ENCODE measurements around the gene LMO1.

Gene LMO1

GRCh38 chr11:8263769-8264410, at the start of gene LMO1:
TSS of gene LMO1 (minus strand) at chr11:8263878. CDS start at chr11:8263362, 516 bp downstream.
- peak within 1 kb of the TSS; percentile 33; the same call in 1 of the 2 replicates for H3K4me3 ChIP-seq (ENCODE audit: low read length)
- no peak for TF ChIP-seq ZNF274 (IDR thresholded peaks at IDR 0.05; ENCODE audit: low read depth, low read length)

- TF ChIP-seq ZNF274 (IDR thresholded peaks at IDR 0.05; ENCODE audit: low read depth, low read length): no peak
- no peak overlapping the region for H3K4me3 ChIP-seq (ENCODE audit: low read length)
Measured at GRCh38 chr11:8312986-8313385, 49.3 kb upstream of the LMO1 start.

GRCh38 chr11:8311366-8311765, 47.7 kb upstream of the LMO1 start:
- no peak for TF ChIP-seq ZNF274 (IDR thresholded peaks at IDR 0.05; ENCODE audit: low read depth, low read length)
- no peak overlapping the region for H3K4me3 ChIP-seq (ENCODE audit: low read length)

GRCh38 chr11:8310743-8311298, 47.1 kb upstream of the LMO1 start:
- H3K4me3 ChIP-seq (ENCODE audit: low read length): no peak overlapping the region

GRCh38 chr11:8309862-8310261, 46.2 kb upstream of the LMO1 start:
- TF ChIP-seq ZNF274 (IDR thresholded peaks at IDR 0.05; ENCODE audit: low read depth, low read length): no peak
- no peak overlapping the region for H3K4me3 ChIP-seq (ENCODE audit: low read length)

More at GRCh38 chr11:8310743-8311298, 47.1 kb upstream of the LMO1 start:
- no peak for TF ChIP-seq ZNF274 (IDR thresholded peaks at IDR 0.05; ENCODE audit: low read depth, low read length)

GRCh38 chr11:8309311-8309710, 45.6 kb upstream of the LMO1 start:
- no peak for TF ChIP-seq ZNF274 (IDR thresholded peaks at IDR 0.05; ENCODE audit: low read depth, low read length)
- no peak overlapping the region for H3K4me3 ChIP-seq (ENCODE audit: low read length)

GRCh38 chr11:8307601-8308000, 43.9 kb upstream of the LMO1 start:
- TF ChIP-seq ZNF274 (IDR thresholded peaks at IDR 0.05; ENCODE audit: low read depth, low read length): no peak
- H3K4me3 ChIP-seq (ENCODE audit: low read length): no peak overlapping the region

GRCh38 chr11:8301622-8302021, 37.9 kb upstream of the LMO1 start:
- no peak for TF ChIP-seq ZNF274 (IDR thresholded peaks at IDR 0.05; ENCODE audit: low read depth, low read length)
- H3K4me3 ChIP-seq (ENCODE audit: low read length): no peak overlapping the region

GRCh38 chr11:8298801-8299786, 35.4 kb upstream of the LMO1 start:
- H3K4me3 ChIP-seq (ENCODE audit: low read length): no peak overlapping the region
- TF ChIP-seq ZNF274 (IDR thresholded peaks at IDR 0.05; ENCODE audit: low read depth, low read length): no peak

- no peak overlapping the region for H3K4me3 ChIP-seq (ENCODE audit: low read length)
- TF ChIP-seq ZNF274 (IDR thresholded peaks at IDR 0.05; ENCODE audit: low read depth, low read length): no peak
Measured at GRCh38 chr11:8297781-8298440, 34.2 kb upstream of the LMO1 start.

GRCh38 chr11:8296872-8297271, 33.2 kb upstream of the LMO1 start:
- TF ChIP-seq ZNF274 (IDR thresholded peaks at IDR 0.05; ENCODE audit: low read depth, low read length): no peak
- H3K4me3 ChIP-seq (ENCODE audit: low read length): no peak overlapping the region

- no peak for TF ChIP-seq ZNF274 (IDR thresholded peaks at IDR 0.05; ENCODE audit: low read depth, low read length)
- no peak overlapping the region for H3K4me3 ChIP-seq (ENCODE audit: low read length)
Measured at GRCh38 chr11:8296038-8296649, 32.5 kb upstream of the LMO1 start.

GRCh38 chr11:8294251-8294935, 30.7 kb upstream of the LMO1 start:
- H3K4me3 ChIP-seq (ENCODE audit: low read length): no peak overlapping the region
- no peak for TF ChIP-seq ZNF274 (IDR thresholded peaks at IDR 0.05; ENCODE audit: low read depth, low read length)

Data from GM08714 (cell line).